Right lobe of liver (tissue), 6 donors: ENCODE data around the gene TBC1D19. TPM values are rescaled to one million over a fixed set of nuclear protein-coding genes. Genes with fewer than 3 reads are reported as not detected.

ENCODE experiments used
- ATAC-seq, 4 donors: fragments of 200-7000 bp; cut with Tn5 transposase; one replicate each; pipeline ENCODE4 v1.9.1; 2020; ENCODE audit warnings: mild to moderate bottlenecking in 4 of 4, moderate library complexity in 4 of 4
- DNase-seq, 3 donors: peaks; one replicate each; pipeline ENCODE4 v3.0.0-alpha.2; 2020
- H3K27ac ChIP-seq, 3 donors: fragments of 200-600 bp; one replicate each; pipeline ENCODE4 v1.8.0; 2022
- H3K27me3 ChIP-seq, 2 donors: fragments of 200-600 bp; one replicate each; pipeline ENCODE4 v1.8.0; 2022
- H3K36me3 ChIP-seq, 4 donors: fragments of 200-600 bp; sonication (generic) in 1 of 4; one replicate each; pipeline versions ENCODE4 v1.5.1 to v1.8.0; 2017 to 2022; ENCODE audit warnings: control low read depth in 1 of 4
- H3K4me1 ChIP-seq, 4 donors: fragments of 200-600 bp; sonication (generic) in 1 of 4; one replicate each; pipeline versions ENCODE4 v1.5.1 to v1.8.0; 2017 to 2022; ENCODE audit warnings: control low read depth in 1 of 4
- H3K4me3 ChIP-seq, 3 donors: fragments of 200-600 bp; one replicate each; pipeline ENCODE4 v1.8.0; 2022
- H3K9me3 ChIP-seq, 4 donors: fragments of 200-600 bp; sonication (generic) in 1 of 4; one replicate each; pipeline versions ENCODE4 v1.5.1 to v1.8.0; 2017 to 2022; ENCODE audit warnings: control low read depth in 1 of 4
- POLR2A ChIP-seq: fragments of 450-650 bp; IDR thresholded peaks from one replicate; pipeline ENCODE4 v1.6.1; 2017; ENCODE audit warnings: antibody characterized with exemption, mild to moderate bottlenecking
- WGBS: methylation state at CpG from one replicate; pipeline ENCODE4 v1.1.6; 2018; ENCODE audit warnings: low coverage, low lambda C conversion rate; ENCODE audit not compliant: insufficient coverage; ENCODE audit errors: missing lambda C conversion rate; 5-methylcytosine and 5-hydroxymethylcytosine counted together
- intact Hi-C, 2 donors: fragments of 100-400 bp; cut with DNase I; formaldehyde crosslinking; loops; one replicate each; pipeline versions ENCODE4 v1.11.2 to v1.14.1; 2022
- small RNA-seq, 2 experiments: library from RNA; depleted of rRNA; stranded (forward); fragments of <200 nt; gene quantifications; one replicate each; pipeline ENCODE3, GENCODE V24; 2016
- total RNA-seq, 6 experiments: library from RNA; depleted of rRNA in 2 of 6; stranded (reverse); fragments of >200 nt in 2 of 6; fragmentation: NEBNext Ultra II Directional in 3 of 6; extraction: Animal tissue kit (Norgen Biotek cat#: 25700) in 3 of 6; gene quantifications; one replicate each; pipeline versions ENCODE4 v1.1.0 to v1.2.4, GENCODE V29; 2016 to 2023
- TF ChIP-seq, protein P1 (sequence below), 4 donors: fragments of 200-600 bp in 3 of 4; fragments of 450-650 bp in 1 of 4; IDR thresholded peaks; one replicate each; pipeline versions ENCODE4 v1.5.1 to v1.8.0; 2016 to 2022; ENCODE audit warnings: antibody characterized with exemption in 4 of 4, mild to moderate bottlenecking in 2 of 4
- donor health status: DM: no; HTN: yes; CAD: no.
- donor health status: DM: no; HTN: no; CAD: no.
- donor health status: DM: no; HTN: no; CAD: no.
- donor health status: DM: no; HTN: yes; CAD: no.
- donor health status: DM: no; HTN: yes; CAD: no.

Gene TBC1D19
- total RNA-seq, 6 experiments from 2014 or later = 1.8 to 5.3 (median 2.4) TPM

GRCh38 chr4:26804451-26804850, 220.6 kb downstream of the TBC1D19 start:
- H3K27me3 ChIP-seq = no peaks in the 10 kb centered on the region
- DNase-seq = no peak
- TF ChIP-seq, protein P1, sequence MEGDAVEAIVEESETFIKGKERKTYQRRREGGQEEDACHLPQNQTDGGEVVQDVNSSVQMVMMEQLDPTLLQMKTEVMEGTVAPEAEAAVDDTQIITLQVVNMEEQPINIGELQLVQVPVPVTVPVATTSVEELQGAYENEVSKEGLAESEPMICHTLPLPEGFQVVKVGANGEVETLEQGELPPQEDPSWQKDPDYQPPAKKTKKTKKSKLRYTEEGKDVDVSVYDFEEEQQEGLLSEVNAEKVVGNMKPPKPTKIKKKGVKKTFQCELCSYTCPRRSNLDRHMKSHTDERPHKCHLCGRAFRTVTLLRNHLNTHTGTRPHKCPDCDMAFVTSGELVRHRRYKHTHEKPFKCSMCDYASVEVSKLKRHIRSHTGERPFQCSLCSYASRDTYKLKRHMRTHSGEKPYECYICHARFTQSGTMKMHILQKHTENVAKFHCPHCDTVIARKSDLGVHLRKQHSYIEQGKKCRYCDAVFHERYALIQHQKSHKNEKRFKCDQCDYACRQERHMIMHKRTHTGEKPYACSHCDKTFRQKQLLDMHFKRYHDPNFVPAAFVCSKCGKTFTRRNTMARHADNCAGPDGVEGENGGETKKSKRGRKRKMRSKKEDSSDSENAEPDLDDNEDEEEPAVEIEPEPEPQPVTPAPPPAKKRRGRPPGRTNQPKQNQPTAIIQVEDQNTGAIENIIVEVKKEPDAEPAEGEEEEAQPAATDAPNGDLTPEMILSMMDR (IDR thresholded peaks at IDR 0.05) = no peak
- TF ChIP-seq POLR2A = no peak
- peak in 1 of 4 donors; percentile 51 for ATAC-seq
- H3K4me3 ChIP-seq = no peak overlapping the region
- no peaks in the 10 kb centered on the region for H3K36me3 ChIP-seq
- WGBS = 83% methylated on average over 16 of the region's 26 CpGs
- H3K4me1 ChIP-seq = no peaks in the 10 kb centered on the region
- no peaks in the 10 kb centered on the region for H3K9me3 ChIP-seq
- H3K27ac ChIP-seq = no peak overlapping the region
- intact Hi-C loops = no loop called here

GRCh38 chr4:26804925-26805324, 221.0 kb downstream of the TBC1D19 start:
- Histone ChIP-seq H3K27me3 (no peaks in the 10 kb centered on the region), H3K36me3 (no peaks in the 10 kb centered on the region), H3K9me3 (no peaks in the 10 kb centered on the region), H3K4me3 (no peak overlapping the region), H3K27ac (no peak overlapping the region), H3K4me1 (no peaks in the 10 kb centered on the region)
- TF ChIP-seq, protein P1 (IDR thresholded peaks at IDR 0.05) = no peak
- no peak for TF ChIP-seq POLR2A
- intact Hi-C loops = no loop called here
- DNase-seq = no peak
- WGBS = 79% methylated on average over 10 of the region's 10 CpGs
- ATAC-seq = peak in 1 of 4 donors; percentile 33

Small RNAs within 50 kb of the gene (small RNA-seq; reads per million reads assigned to genes)
- gene RF00284 = 0 reads per million in 2 experiments

Other genes with a start within 250 kb of the TBC1D19 start
- gene CCKAR, start 93.6 kb upstream of the TBC1D19 start, total RNA-seq = not detected